K562 (cell line): ENCODE results near the gene CCDC124. TPM values are rescaled to one million over a fixed set of nuclear protein-coding genes. Genes with fewer than 3 reads are reported as not detected.

Source experiments
- CEBPZ ChIP-seq: fragments of 150-350 bp; IDR thresholded peaks from 2 replicates; pipeline ENCODE4 v1.6.1; 2014; ENCODE audit warnings: low read depth, mild to moderate bottlenecking, low read length, borderline replicate concordance
- CHD1 ChIP-seq: fragments of 200-600 bp; sonication (generic); IDR thresholded peaks from one replicate; pipeline ENCODE4 v1.6.1; 2012; ENCODE audit warnings: mild to moderate bottlenecking, moderate library complexity, low read length, inconsistent platforms
- DDX20 ChIP-seq: fragments of 450-650 bp; IDR thresholded peaks from 2 replicates; pipeline ENCODE4 v1.6.1; 2016; ENCODE audit warnings: missing genetic modification characterization, low read depth, mild to moderate bottlenecking, missing compliant biosample characterization, moderate library complexity
- ERF ChIP-seq: fragments of 450-650 bp; formaldehyde crosslinking; IDR thresholded peaks from 2 replicates; pipeline ENCODE4 v1.4.0; 2020; ENCODE audit warnings: mild to moderate bottlenecking, mixed read lengths
- ILK ChIP-seq: fragments of 450-650 bp; IDR thresholded peaks from 2 replicates; pipeline ENCODE4 v1.6.1; 2016; ENCODE audit warnings: missing genetic modification characterization, low read depth, mild to moderate bottlenecking, missing compliant biosample characterization, moderate library complexity, borderline replicate concordance
- JUNB ChIP-seq: fragments of 450-650 bp; formaldehyde crosslinking; conservative IDR thresholded peaks from 2 replicates; pipeline ENCODE4 v1.4.0; 2020; ENCODE audit warnings: mild to moderate bottlenecking
- MAFF ChIP-seq: IDR thresholded peaks from 2 replicates; pipeline ENCODE4 v1.6.1; 2012; ENCODE audit warnings: low read length, improper control_type of control experiment
- POLR2AphosphoS5 ChIP-seq: IDR thresholded peaks from 2 replicates; pipeline ENCODE4 v1.6.1; 2011; ENCODE audit warnings: mild to moderate bottlenecking, low read depth, low read length, moderate library complexity; ENCODE audit not compliant: control insufficient read depth, insufficient read depth
- PRDM10 ChIP-seq: fragments of 450-650 bp; IDR thresholded peaks from 2 replicates; pipeline ENCODE4 v1.6.1; 2018; ENCODE audit not compliant: partially characterized antibody
- REST ChIP-seq, 2 experiments: fragments of 450-650 bp; formaldehyde crosslinking in 1 of 2; IDR thresholded peaks; 2 replicates each; pipeline versions ENCODE4 v1.4.0 to v1.6.1; 2014 to 2020; ENCODE audit warnings: mild to moderate bottlenecking in 2 of 2, borderline replicate concordance in 1 of 2, low read depth in 1 of 2
- SIN3A ChIP-seq, 2 experiments: fragments of 150-350 bp in 1 of 2; IDR thresholded peaks; 2 replicates each; pipeline ENCODE4 v1.6.1; 2011 to 2016; ENCODE audit warnings: borderline replicate concordance in 2 of 2, low read depth in 2 of 2, low read length in 2 of 2, mild to moderate bottlenecking in 2 of 2, moderate library complexity in 2 of 2; ENCODE audit not compliant: control insufficient read depth in 1 of 2
- ZNF274 ChIP-seq: IDR thresholded peaks from 2 replicates; pipeline ENCODE4 v1.6.1; 2011; ENCODE audit warnings: low read depth, mild to moderate bottlenecking, low read length, moderate library complexity, borderline replicate concordance
- polyA plus RNA-seq, 8 experiments: library from polyadenylated mRNA; depleted of rRNA in 4 of 8; stranded (reverse) in 5 of 8; unstranded in 3 of 8; fragments of >200 nt; fragmentation: Nextera tagmentation in 2 of 8; fragmentation: Illumina TruSeq in 1 of 8; extraction: Ambion mirVana in 2 of 8; extraction: Trizol in 1 of 8; gene quantifications; 2 replicates each; pipeline versions ENCODE4 v1.2.1 to v1.2.3, GENCODE V29; 2011 to 2014; ENCODE audit warnings: inconsistent platforms in 1 of 8, missing spikeins in 1 of 8
- total RNA-seq, 7 experiments: library from RNA; depleted of rRNA in 6 of 7; stranded (reverse); fragments of >200 nt in 6 of 7; fragmentation: Illumina TruSeq in 2 of 7; extraction: Trizol in 2 of 7; gene quantifications; 2 replicates each; pipeline versions ENCODE4 v1.2.1 to v1.2.3, GENCODE V29; 2011 to 2021; ENCODE audit warnings: low replicate concordance in 1 of 7

The CCDC124 gene
- total and polyA plus RNA-seq, 9 of the 15 experiments (the other 6 are each of a cell fraction or from before 2014, with no cell fraction given): 5.8 to 234 (median 40.1) TPM

GRCh38 chr19:17974551-17974950 is 41.7 kb downstream of the CCDC124 start (continued):
- TF ChIP-seq SIN3A (IDR thresholded peaks at IDR 0.05; ENCODE audit: borderline replicate concordance in 2 of 2, control insufficient read depth in 1 of 2, low read depth in 2 of 2, low read length in 2 of 2) (no peak), ZNF274 (no peak), DDX20 (tag) (no peak), CEBPZ (no peak), CHD1 (no peak), ILK (tag) (no peak), POLR2AphosphoS5 (no peak), PRDM10 (no peak), REST (IDR thresholded peaks at IDR 0.05; ENCODE audit: borderline replicate concordance) (no peak), REST (CRISPR knock-in tag; IDR thresholded peaks at IDR 0.05; ENCODE audit: low read depth) (no peak), ERF (CRISPR knock-in tag) (no peak), MAFF (no peak), JUNB (no peak)
